Spleen (tissue), 7 donors: ENCODE data around the gene TNKS1BP1.

Experiments used
- CTCF ChIP-seq, 11 experiments: fragments of 200-600 bp in 7 of 11; fragments of 450-650 bp in 4 of 11; sonication (generic) in 4 of 11; IDR thresholded peaks in 8 of 11; conservative IDR thresholded peaks in 3 of 11; 1 replicate in 7 of 11; 2 replicates in 4 of 11; pipeline versions ENCODE4 v1.4.0 to v1.8.0; 2016 to 2021; ENCODE audit warnings: antibody characterized with exemption in 11 of 11, inconsistent platforms in 4 of 11, mild to moderate bottlenecking in 1 of 11
- POLR2A ChIP-seq, 3 donors: fragments of 450-650 bp; IDR thresholded peaks; one replicate each; pipeline ENCODE4 v1.5.1; 2017; ENCODE audit warnings: antibody characterized with exemption in 3 of 3, mild to moderate bottlenecking in 1 of 3
- donor health status: DM: no; HTN: no; CAD: no; lungs with moderate emphysema.
- donor health status: DM: no; HTN: no; CAD: no.
- donor health status: DM: no; HTN: no; CAD: no.

DNA sequence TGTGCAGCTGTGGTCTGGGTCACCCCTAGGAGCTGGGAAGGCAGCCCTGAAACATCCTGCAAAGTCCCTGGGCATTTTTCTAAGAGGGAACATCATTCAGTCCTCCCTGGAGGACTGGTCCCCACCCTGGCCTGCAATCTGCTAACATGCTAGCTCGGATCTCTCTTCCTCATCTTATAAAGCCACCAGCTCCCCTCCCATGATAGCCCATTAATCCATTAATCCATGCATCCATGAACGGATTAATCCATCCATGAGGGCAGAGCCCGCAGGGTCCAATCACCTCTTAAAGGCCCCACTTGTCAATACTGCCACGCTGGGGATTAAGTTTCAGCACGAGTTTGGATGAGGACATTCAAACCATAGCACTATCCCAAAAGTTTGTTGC is 44.1 kb upstream of the TNKS1BP1 start:
- TF ChIP-seq CTCF (IDR thresholded peaks at IDR 0.05 in 8 of 11, conservative IDR thresholded peaks at IDR 0.05 in 3 of 11) (no peak), POLR2A (IDR thresholded peaks at IDR 0.05) (no peak)
